ENCODE measurements around the gene OPTN. TPM values are rescaled to one million over a fixed set of nuclear protein-coding genes. Genes with fewer than 3 reads are reported as not detected.

Gene OPTN
- total RNA-seq, 1 donor from 2014 or later = 53.4 TPM

- DNase-seq (no peak), ATAC-seq (no peak)
- Histone ChIP-seq H3K4me1 (peaks cover 14% of the 10 kb centered on the region), H3K27ac (no peak overlapping the region), H3K9me3 (no peaks in the 10 kb centered on the region), H3K27me3 (ENCODE audit: low read depth) (no peaks in the 10 kb centered on the region), H3K4me3 (no peak overlapping the region), H3K36me3 (no peaks in the 10 kb centered on the region)
- TF ChIP-seq CTCF (IDR thresholded peaks at IDR 0.05) = no peak
- intact Hi-C loops (cut with DNase I) = no loop called here
Measured at GRCh38 chr10:13163859-13164258, 63.9 kb downstream of the OPTN start.

- no peaks in the 10 kb centered on the region for H3K9me3 ChIP-seq
- DNase-seq (no peak), ATAC-seq (no peak)
- no peaks in the 10 kb centered on the region for H3K36me3 ChIP-seq
- H3K27ac ChIP-seq = no peak overlapping the region
- no peaks in the 10 kb centered on the region for H3K27me3 ChIP-seq (ENCODE audit: low read depth)
- peaks cover 14% of the 10 kb centered on the region for H3K4me1 ChIP-seq
- TF ChIP-seq CTCF (IDR thresholded peaks at IDR 0.05) = no peak
- H3K4me3 ChIP-seq = no peak overlapping the region
- intact Hi-C loops (cut with DNase I) = no loop called here
Measured at GRCh38 chr10:13165177-13165576, 65.2 kb downstream of the OPTN start.

GRCh38 chr10:13167568-13167967, 67.6 kb downstream of the OPTN start:
- no peaks in the 10 kb centered on the region for H3K4me1 ChIP-seq
- no peaks in the 10 kb centered on the region for H3K36me3 ChIP-seq
- DNase-seq (no peak), ATAC-seq (no peak)
- H3K4me3 ChIP-seq = no peak overlapping the region
- intact Hi-C loops (cut with DNase I) = no loop called here
- H3K9me3 ChIP-seq = no peaks in the 10 kb centered on the region
- H3K27me3 ChIP-seq (ENCODE audit: low read depth) = no peaks in the 10 kb centered on the region
- no peak overlapping the region for H3K27ac ChIP-seq
- no peak for TF ChIP-seq CTCF (IDR thresholded peaks at IDR 0.05)

- no peak for TF ChIP-seq CTCF (IDR thresholded peaks at IDR 0.05)
- H3K36me3 ChIP-seq = no peaks in the 10 kb centered on the region
- no peak overlapping the region for H3K4me3 ChIP-seq
- intact Hi-C loops (cut with DNase I) = no loop called here
- H3K4me1 ChIP-seq = no peaks in the 10 kb centered on the region
- DNase-seq (no peak), ATAC-seq (no peak)
- no peaks in the 10 kb centered on the region for H3K27me3 ChIP-seq (ENCODE audit: low read depth)
- H3K9me3 ChIP-seq = no peaks in the 10 kb centered on the region
- no peak overlapping the region for H3K27ac ChIP-seq
Measured at GRCh38 chr10:13168781-13169180, 68.8 kb downstream of the OPTN start.

GRCh38 chr10:13173616-13174015, 73.7 kb downstream of the OPTN start:
- no peak for ATAC-seq
- Histone ChIP-seq H3K4me1 (no peaks in the 10 kb centered on the region), H3K27ac (no peak overlapping the region), H3K27me3 (ENCODE audit: low read depth) (no peaks in the 10 kb centered on the region), H3K4me3 (no peak overlapping the region), H3K36me3 (no peaks in the 10 kb centered on the region), H3K9me3 (no peaks in the 10 kb centered on the region)
- TF ChIP-seq CTCF (IDR thresholded peaks at IDR 0.05) = no peak
- no peak for DNase-seq
- intact Hi-C loops (cut with DNase I) = no loop called here

- ATAC-seq = no peak
- TF ChIP-seq CTCF (IDR thresholded peaks at IDR 0.05) = no peak
- Histone ChIP-seq H3K4me1 (no peaks in the 10 kb centered on the region), H3K27ac (no peak overlapping the region), H3K9me3 (no peaks in the 10 kb centered on the region), H3K4me3 (no peak overlapping the region), H3K27me3 (ENCODE audit: low read depth) (no peaks in the 10 kb centered on the region), H3K36me3 (no peaks in the 10 kb centered on the region)
- DNase-seq = no peak
- intact Hi-C loops (cut with DNase I) = no loop called here
Measured at GRCh38 chr10:13180788-13181187, 80.8 kb downstream of the OPTN start.
